K562 (cell line): ENCODE measurements around the gene MSN. TPM values are rescaled to one million over a fixed set of nuclear protein-coding genes. Genes with fewer than 3 reads are reported as not detected.

Experiments used
- ATF4 ChIP-seq: fragments of 450-650 bp; formaldehyde crosslinking; IDR thresholded peaks from 2 replicates; pipeline ENCODE4 v1.4.0; 2022; ENCODE audit warnings: mild to moderate bottlenecking, moderate library complexity
- CC2D1A ChIP-seq: fragments of 450-650 bp; IDR thresholded peaks from 2 replicates; pipeline ENCODE4 v1.6.1; 2017; ENCODE audit warnings: mild to moderate bottlenecking
- ETV1 ChIP-seq: fragments of 450-650 bp; conservative IDR thresholded peaks from 2 replicates; pipeline ENCODE4 v1.6.1; 2016; ENCODE audit warnings: missing genetic modification characterization, control low read depth, low read depth, missing compliant biosample characterization
- KLF6 ChIP-seq: fragments of 250-450 bp; sonication (Bioruptor Pico); IDR thresholded peaks from 2 replicates; pipeline ENCODE4 v1.4.0; 2020; ENCODE audit warnings: mild to moderate bottlenecking, moderate library complexity, borderline replicate concordance
- MGA ChIP-seq: fragments of 450-650 bp; IDR thresholded peaks from 2 replicates; pipeline ENCODE4 v1.6.1; 2016; ENCODE audit warnings: mild to moderate bottlenecking, moderate library complexity
- TAF1 ChIP-seq: IDR thresholded peaks from 2 replicates; pipeline ENCODE4 v1.6.1; 2011; ENCODE audit warnings: mild to moderate bottlenecking, low read length, moderate library complexity; ENCODE audit not compliant: insufficient read depth, control insufficient read depth, severe bottlenecking; ENCODE audit errors: extremely low read depth
- TCFL5 ChIP-seq: fragments of 250-450 bp; sonication (Bioruptor Pico); conservative IDR thresholded peaks from 2 replicates; pipeline ENCODE4 v1.6.1; 2021; ENCODE audit warnings: mild to moderate bottlenecking, moderate library complexity, matching md5 sums
- THRAP3 ChIP-seq: fragments of 450-650 bp; IDR thresholded peaks from 2 replicates; pipeline ENCODE4 v1.6.1; 2016; ENCODE audit warnings: mild to moderate bottlenecking, inconsistent platforms, borderline replicate concordance
- ZBTB7A ChIP-seq: IDR thresholded peaks from 2 replicates; pipeline ENCODE4 v1.6.1; 2011; ENCODE audit warnings: low read depth, mild to moderate bottlenecking, low read length, moderate library complexity, borderline replicate concordance; ENCODE audit not compliant: control insufficient read depth
- ZC3H8 ChIP-seq: fragments of 450-650 bp; IDR thresholded peaks from 2 replicates; pipeline ENCODE4 v1.6.1; 2017
- ZFP1 ChIP-seq: fragments of 450-650 bp; formaldehyde crosslinking; IDR thresholded peaks from 2 replicates; pipeline ENCODE4 v1.4.0; 2020; ENCODE audit warnings: mild to moderate bottlenecking, mixed read lengths
- ZNF785 ChIP-seq: fragments of 250-450 bp; sonication (Bioruptor Pico); IDR thresholded peaks from 2 replicates; pipeline ENCODE4 v1.4.0; 2020; ENCODE audit warnings: mild to moderate bottlenecking
- polyA plus RNA-seq, 8 experiments: library from polyadenylated mRNA; depleted of rRNA in 4 of 8; stranded (reverse) in 5 of 8; unstranded in 3 of 8; fragments of >200 nt; fragmentation: Nextera tagmentation in 2 of 8; fragmentation: Illumina TruSeq in 1 of 8; extraction: Ambion mirVana in 2 of 8; extraction: Trizol in 1 of 8; gene quantifications; 2 replicates each; pipeline versions ENCODE4 v1.2.1 to v1.2.3, GENCODE V29; 2011 to 2014; ENCODE audit warnings: inconsistent platforms in 1 of 8, missing spikeins in 1 of 8
- total RNA-seq, 7 experiments: library from RNA; depleted of rRNA in 6 of 7; stranded (reverse); fragments of >200 nt in 6 of 7; fragmentation: Illumina TruSeq in 2 of 7; extraction: Trizol in 2 of 7; gene quantifications; 2 replicates each; pipeline versions ENCODE4 v1.2.1 to v1.2.3, GENCODE V29; 2011 to 2021; ENCODE audit warnings: low replicate concordance in 1 of 7

MSN gene
- total and polyA plus RNA-seq, 9 of the 15 experiments (the other 6 are each of a cell fraction or from before 2014, with no cell fraction given) = 128 to 486 (median 237) TPM

GRCh38 chrX:65697915-65698796 is 30.7 kb downstream of the MSN start (continued):
- TF ChIP-seq MGA = peak; percentile 14; the same call in 1 of the 2 replicates
- TF ChIP-seq CC2D1A = no peak
- no peak for TF ChIP-seq ZNF785
- TF ChIP-seq ATF4 (CRISPR knock-in tag) = no peak
- no peak for TF ChIP-seq ZFP1 (CRISPR knock-in tag)
- TF ChIP-seq ZC3H8 = no peak
- TF ChIP-seq THRAP3 = no peak
- TF ChIP-seq TAF1 = no peak
- no peak for TF ChIP-seq KLF6 (CRISPR knock-in tag)
- TF ChIP-seq TCFL5 (CRISPR knock-in tag) = no peak
- TF ChIP-seq ZBTB7A = peak; percentile 29; the same call in 1 of the 2 replicates
- TF ChIP-seq ETV1 (tag) = peak; percentile 86
